Ureter (tissue), 1 donor: ENCODE measurements around the gene PALMD. TPM values are rescaled to one million over a fixed set of nuclear protein-coding genes. Genes with fewer than 3 reads are reported as not detected.
A peak's percentile ranks its signal among the peaks of the same experiment; 100 is the strongest.

ENCODE experiments used
- DNase-seq: peaks from one replicate; pipeline ENCODE4 v3.0.0-alpha.2; 2020; ENCODE audit warnings: low spot score
- total RNA-seq: library from RNA; stranded (reverse); gene quantifications from one replicate; pipeline ENCODE4 v1.2.4, GENCODE V29; 2023
- donor health status: DM: yes; HTN: yes; CAD: no.

Gene PALMD
- total RNA-seq, 1 donor from 2014 or later = 29.1 TPM

GRCh38 chr1:99696616-99697015 lies 50.7 kb downstream of the PALMD start:
- DNase-seq = no peak

GRCh38 chr1:99697580-99697979 lies 51.7 kb downstream of the PALMD start:
- DNase-seq = no peak

GRCh38 chr1:99700020-99700419 lies 54.1 kb downstream of the PALMD start:
- DNase-seq = no peak

GRCh38 chr1:99702221-99702620 lies 56.3 kb downstream of the PALMD start:
- DNase-seq = no peak

GRCh38 chr1:99704356-99704816 lies 58.5 kb downstream of the PALMD start:
- DNase-seq = no peak

- DNase-seq = no peak
Observed at GRCh38 chr1:99705385-99705784, 59.5 kb downstream of the PALMD start.

GRCh38 chr1:99707535-99708142 lies 61.7 kb downstream of the PALMD start:
- peak; percentile 68 for DNase-seq

- DNase-seq = no peak
Observed at GRCh38 chr1:99710994-99711393, 65.1 kb downstream of the PALMD start.

- no peak for DNase-seq
Observed at GRCh38 chr1:99713006-99713405, 67.1 kb downstream of the PALMD start.

GRCh38 chr1:99717005-99717404 lies 71.1 kb downstream of the PALMD start:
- no peak for DNase-seq

GRCh38 chr1:99723251-99723650 lies 77.3 kb downstream of the PALMD start:
- DNase-seq = no peak

- no peak for DNase-seq
Observed at GRCh38 chr1:99725996-99726395, 80.1 kb downstream of the PALMD start.

- no peak for DNase-seq
Observed at GRCh38 chr1:99726407-99726806, 80.5 kb downstream of the PALMD start.

GRCh38 chr1:99726818-99727217 lies 80.9 kb downstream of the PALMD start:
- DNase-seq = no peak

- no peak for DNase-seq
Observed at GRCh38 chr1:99727575-99728185, 81.8 kb downstream of the PALMD start.

GRCh38 chr1:99728494-99729235 lies 82.8 kb downstream of the PALMD start:
- DNase-seq = no peak

- DNase-seq = no peak
Observed at GRCh38 chr1:99731384-99731783, 85.5 kb downstream of the PALMD start.

- no peak for DNase-seq
Observed at GRCh38 chr1:99735852-99736251, 89.9 kb downstream of the PALMD start.

- DNase-seq = no peak
Observed at GRCh38 chr1:99737016-99737415, 91.1 kb downstream of the PALMD start.

GRCh38 chr1:99738858-99739465 lies 93.0 kb downstream of the PALMD start:
- no peak for DNase-seq

GRCh38 chr1:99740141-99740540 lies 94.2 kb downstream of the PALMD start:
- DNase-seq = no peak
